ENCODE measurements around the gene KIF12.

GRCh38 chr9:114130624-114131277, 31.7 kb upstream of the KIF12 start:
- TF ChIP-seq EZH2phosphoT487 (IDR thresholded peaks at IDR 0.05; ENCODE audit: low read length): no peak
- TF ChIP-seq CTCF (IDR thresholded peaks at IDR 0.05; ENCODE audit: low read length): no peak
